Stomach (tissue), 4 donors: ENCODE data around the gene POU3F2.

Experiments
- CTCF ChIP-seq, 7 experiments: fragments of 450-650 bp in 4 of 7; fragments of 200-600 bp in 3 of 7; sonication (generic) in 3 of 7; IDR thresholded peaks; one replicate each; pipeline ENCODE4 v1.5.1; 2016 to 2019; ENCODE audit warnings: antibody characterized with exemption in 7 of 7, control low read depth in 2 of 7, mild to moderate bottlenecking in 1 of 7
- EP300 ChIP-seq: sonication (generic); formaldehyde crosslinking; IDR thresholded peaks from one replicate; pipeline ENCODE4 v1.6.1; 2017; ENCODE audit warnings: antibody characterized with exemption
- POLR2A ChIP-seq, 4 donors: fragments of 450-650 bp; IDR thresholded peaks; one replicate each; pipeline ENCODE4 v1.6.1; 2016; ENCODE audit warnings: antibody characterized with exemption in 4 of 4, control low read depth in 2 of 4, mild to moderate bottlenecking in 1 of 4, moderate library complexity in 1 of 4
- POLR2AphosphoS5 ChIP-seq, 3 donors: sonication (generic); formaldehyde crosslinking; IDR thresholded peaks; one replicate each; pipeline ENCODE4 v1.6.1; 2016; ENCODE audit warnings: antibody characterized with exemption in 3 of 3

- TF ChIP-seq CTCF (IDR thresholded peaks at IDR 0.05) (no peak), POLR2A (IDR thresholded peaks at IDR 0.05) (no peak), EP300 (no peak), POLR2AphosphoS5 (IDR thresholded peaks at IDR 0.05) (no peak)
Measured at GRCh38 chr6:98816799-98817198, 17.6 kb upstream of the POU3F2 start.
